Lower lobe of right lung (tissue), 2 donors: ENCODE measurements around the gene RAB14. TPM values are rescaled to one million over a fixed set of nuclear protein-coding genes. Genes with fewer than 3 reads are reported as not detected.

Experiments used
- ATAC-seq, 2 donors: fragments of 200-7000 bp; cut with Tn5 transposase; one replicate each; pipeline ENCODE4 v1.9.1; 2020 to 2022; ENCODE audit warnings: mild to moderate bottlenecking in 2 of 2, moderate library complexity in 2 of 2
- DNase-seq: peaks from one replicate; pipeline ENCODE4 v3.0.0-alpha.2; 2020
- H3K27ac ChIP-seq: fragments of 200-600 bp; one replicate; pipeline ENCODE4 v1.8.0; 2022
- H3K27me3 ChIP-seq: fragments of 200-600 bp; one replicate; pipeline ENCODE4 v1.8.0; 2022; ENCODE audit warnings: low read depth
- H3K36me3 ChIP-seq: fragments of 200-600 bp; one replicate; pipeline ENCODE4 v1.8.0; 2022; ENCODE audit warnings: mild to moderate bottlenecking
- H3K4me1 ChIP-seq: fragments of 200-600 bp; one replicate; pipeline ENCODE4 v1.8.0; 2022
- H3K4me3 ChIP-seq: fragments of 200-600 bp; one replicate; pipeline ENCODE4 v1.8.0; 2022; ENCODE audit warnings: mild to moderate bottlenecking
- H3K9me3 ChIP-seq: fragments of 200-600 bp; one replicate; pipeline ENCODE4 v1.8.0; 2022
- CTCF ChIP-seq: fragments of 200-600 bp; IDR thresholded peaks from one replicate; pipeline ENCODE4 v1.8.0; 2022; ENCODE audit warnings: antibody characterized with exemption, mild to moderate bottlenecking
- intact Hi-C: fragments of 100-400 bp; cut with DNase I; formaldehyde crosslinking; loops from one replicate; pipeline ENCODE4 v1.11.0; 2022
- total RNA-seq: library from RNA; stranded (reverse); fragmentation: NEBNext Ultra II Directional; extraction: Animal tissue kit (Norgen Biotek cat#: 25700); gene quantifications from one replicate; pipeline ENCODE4 v1.2.1, GENCODE V29; 2021
- donor health status: DM: no; HTN: yes; CAD: no; lungs with severe emphysema.

RAB14 gene
- total RNA-seq, 1 donor from 2014 or later, result 101 TPM

GRCh38 chr9:121178676-121179372, 22.8 kb downstream of the RAB14 start:
- no peaks in the 10 kb centered on the region for H3K9me3 ChIP-seq
- H3K27ac ChIP-seq, result no peak overlapping the region
- DNase-seq (no peak), ATAC-seq (peak in 1 of 2 donors; percentile 47)
- peaks cover 92% of the 10 kb centered on the region for H3K36me3 ChIP-seq
- intact Hi-C loops, result no loop called here
- no peak overlapping the region for H3K4me3 ChIP-seq
- H3K4me1 ChIP-seq, result peaks cover 26% of the 10 kb centered on the region
- no peak for TF ChIP-seq CTCF
- no peaks in the 10 kb centered on the region for H3K27me3 ChIP-seq

- intact Hi-C loops, result no loop called here
- H3K9me3 ChIP-seq, result no peaks in the 10 kb centered on the region
These were observed 28.2 kb downstream of the RAB14 start for GRCh38 chr9:121173501-121173900.

GRCh38 chr9:121172726-121173487, 28.8 kb downstream of the RAB14 start:
- Histone ChIP-seq H3K27me3 (no peaks in the 10 kb centered on the region), H3K4me3 (no peak overlapping the region), H3K4me1 (peaks cover 14% of the 10 kb centered on the region), H3K9me3 (no peaks in the 10 kb centered on the region), H3K36me3 (peaks cover 99% of the 10 kb centered on the region), H3K27ac (no peak overlapping the region)
- DNase-seq (no peak), ATAC-seq (no peak)
- TF ChIP-seq CTCF, result no peak
- intact Hi-C loops, result no loop called here

More at GRCh38 chr9:121173501-121173900, 28.2 kb downstream of the RAB14 start:
- Histone ChIP-seq H3K4me3 (no peak overlapping the region), H3K27me3 (no peaks in the 10 kb centered on the region), H3K4me1 (peaks cover 8% of the 10 kb centered on the region), H3K27ac (no peak overlapping the region), H3K36me3 (peaks cover 98% of the 10 kb centered on the region)
- no peak for TF ChIP-seq CTCF
- DNase-seq, result no peak
- no peak for ATAC-seq

- peaks cover 15% of the 10 kb centered on the region for H3K4me1 ChIP-seq
- peaks cover 98% of the 10 kb centered on the region for H3K36me3 ChIP-seq
- DNase-seq (no peak), ATAC-seq (no peak)
- no peaks in the 10 kb centered on the region for H3K27me3 ChIP-seq
- no peaks in the 10 kb centered on the region for H3K9me3 ChIP-seq
- intact Hi-C loops, result no loop called here
- H3K4me3 ChIP-seq, result no peak overlapping the region
- no peak for TF ChIP-seq CTCF
- H3K27ac ChIP-seq, result no peak overlapping the region
These were observed 30.4 kb downstream of the RAB14 start for GRCh38 chr9:121171236-121171635.

- peak; percentile 47 for TF ChIP-seq CTCF
- H3K27ac ChIP-seq, result no peak overlapping the region
- intact Hi-C loops, result no loop called here
These were observed 32.5 kb downstream of the RAB14 start for GRCh38 chr9:121169094-121169601.

More at GRCh38 chr9:121169094-121169601, 32.5 kb downstream of the RAB14 start:
- H3K4me1 ChIP-seq, result peaks cover 15% of the 10 kb centered on the region
- H3K9me3 ChIP-seq, result no peaks in the 10 kb centered on the region
- H3K4me3 ChIP-seq, result no peak overlapping the region
- DNase-seq, result no peak
- peak; percentile 78 to 85 for ATAC-seq
- peaks cover 91% of the 10 kb centered on the region for H3K36me3 ChIP-seq
- H3K27me3 ChIP-seq, result no peaks in the 10 kb centered on the region
